Measurements from ENCODE around the gene CXCL12.

The CXCL12 gene

GRCh38 chr10:44362866-44363711 is 21.8 kb downstream of the CXCL12 start:
- DNase-seq (ENCODE audit: low spot score) = no peak

- DNase-seq (ENCODE audit: low spot score) = no peak
These were observed 23.8 kb downstream of the CXCL12 start for GRCh38 chr10:44361109-44361508.

GRCh38 chr10:44358080-44358771 is 26.7 kb downstream of the CXCL12 start:
- no peak for DNase-seq (ENCODE audit: low spot score)

- DNase-seq (ENCODE audit: low spot score) = no peak
These were observed 27.8 kb downstream of the CXCL12 start for GRCh38 chr10:44357023-44357540.

GRCh38 chr10:44356139-44357022 is 28.5 kb downstream of the CXCL12 start:
- DNase-seq (ENCODE audit: low spot score) = no peak

GRCh38 chr10:44355630-44356029 is 29.3 kb downstream of the CXCL12 start:
- no peak for DNase-seq (ENCODE audit: low spot score)

- DNase-seq (ENCODE audit: low spot score) = no peak
These were observed 30.1 kb downstream of the CXCL12 start for GRCh38 chr10:44354771-44355170.

- no peak for DNase-seq (ENCODE audit: low spot score)
These were observed 31.2 kb downstream of the CXCL12 start for GRCh38 chr10:44353721-44354120.

GRCh38 chr10:44353128-44353390 is 31.8 kb downstream of the CXCL12 start:
- DNase-seq (ENCODE audit: low spot score) = no peak

- no peak for DNase-seq (ENCODE audit: low spot score)
These were observed 32.4 kb downstream of the CXCL12 start for GRCh38 chr10:44352316-44353127.

GRCh38 chr10:44348496-44348895 is 36.4 kb downstream of the CXCL12 start:
- no peak for DNase-seq (ENCODE audit: low spot score)

GRCh38 chr10:44347609-44348400 is 37.1 kb downstream of the CXCL12 start:
- DNase-seq (ENCODE audit: low spot score) = no peak

GRCh38 chr10:44344727-44345126 is 40.2 kb downstream of the CXCL12 start:
- DNase-seq (ENCODE audit: low spot score) = no peak

- no peak for DNase-seq (ENCODE audit: low spot score)
These were observed 41.1 kb downstream of the CXCL12 start for GRCh38 chr10:44343843-44344242.

GRCh38 chr10:44341886-44342285 is 43.0 kb downstream of the CXCL12 start:
- no peak for DNase-seq (ENCODE audit: low spot score)

GRCh38 chr10:44340557-44340956 is 44.3 kb downstream of the CXCL12 start:
- no peak for DNase-seq (ENCODE audit: low spot score)

- no peak for DNase-seq (ENCODE audit: low spot score)
These were observed 45.7 kb downstream of the CXCL12 start for GRCh38 chr10:44339218-44339617.

GRCh38 chr10:44337081-44337480 is 47.8 kb downstream of the CXCL12 start:
- DNase-seq (ENCODE audit: low spot score) = no peak

GRCh38 chr10:44335330-44336021 is 49.4 kb downstream of the CXCL12 start:
- DNase-seq (ENCODE audit: low spot score) = no peak

- DNase-seq (ENCODE audit: low spot score) = no peak
These were observed 50.2 kb downstream of the CXCL12 start for GRCh38 chr10:44334621-44335184.
